ENCODE results near the gene PRPF8. TPM values are rescaled to one million over a fixed set of nuclear protein-coding genes. Genes with fewer than 3 reads are reported as not detected.
A peak's percentile ranks its signal among the peaks of the same experiment; 100 is the strongest.

The PRPF8 gene
- total RNA-seq, 1 donor from 2014 or later, result 57.7 TPM

- FAIRE-seq (no peak), DNase-seq (ENCODE audit: low read depth) (no peak)
These were observed 49.6 kb downstream of the PRPF8 start for GRCh38 chr17:1634841-1635650.

GRCh38 chr17:1630662-1631061, 54.0 kb downstream of the PRPF8 start:
- DNase-seq (ENCODE audit: low read depth), result no peak
- FAIRE-seq, result no peak
- no peak for TF ChIP-seq CTCF (IDR thresholded peaks at IDR 0.05; ENCODE audit: insufficient read depth, low read length, severe bottlenecking)

More at GRCh38 chr17:1634841-1635650, 49.6 kb downstream of the PRPF8 start:
- TF ChIP-seq CTCF (IDR thresholded peaks at IDR 0.05; ENCODE audit: insufficient read depth, low read length, severe bottlenecking), result no peak
- Histone ChIP-seq H3K27me3 (ENCODE audit: control insufficient read depth, insufficient read depth, low read length) (no peaks in the 10 kb centered on the region), H3K4me3 (ENCODE audit: low read depth, low read length) (no peak overlapping the region), H3K36me3 (ENCODE audit: control insufficient read depth, insufficient read depth, low read length) (no peaks in the 10 kb centered on the region)

GRCh38 chr17:1629504-1630310, 55.0 kb downstream of the PRPF8 start:
- FAIRE-seq (no peak), DNase-seq (ENCODE audit: low read depth) (peak; percentile 49)
- Histone ChIP-seq H3K4me3 (ENCODE audit: low read depth, low read length) (peak overlapping the region; percentile 97), H3K27me3 (ENCODE audit: control insufficient read depth, insufficient read depth, low read length) (no peaks in the 10 kb centered on the region), H3K36me3 (ENCODE audit: control insufficient read depth, insufficient read depth, low read length) (peaks cover 6% of the 10 kb centered on the region)
- peak; percentile 86 for TF ChIP-seq CTCF (IDR thresholded peaks at IDR 0.05; ENCODE audit: insufficient read depth, low read length, severe bottlenecking)

More at GRCh38 chr17:1630662-1631061, 54.0 kb downstream of the PRPF8 start:
- no peak overlapping the region for H3K4me3 ChIP-seq (ENCODE audit: low read depth, low read length)
- H3K36me3 ChIP-seq (ENCODE audit: control insufficient read depth, insufficient read depth, low read length), result peaks cover 2% of the 10 kb centered on the region
- no peaks in the 10 kb centered on the region for H3K27me3 ChIP-seq (ENCODE audit: control insufficient read depth, insufficient read depth, low read length)

- Histone ChIP-seq H3K36me3 (ENCODE audit: control insufficient read depth, insufficient read depth, low read length) (peaks cover 6% of the 10 kb centered on the region), H3K27me3 (ENCODE audit: control insufficient read depth, insufficient read depth, low read length) (no peaks in the 10 kb centered on the region), H3K4me3 (ENCODE audit: low read depth, low read length) (peak overlapping the region; percentile 97)
- TF ChIP-seq CTCF (IDR thresholded peaks at IDR 0.05; ENCODE audit: insufficient read depth, low read length, severe bottlenecking), result peak; percentile 9
- DNase-seq (ENCODE audit: low read depth) (peak; percentile 70), FAIRE-seq (no peak)
These were observed 55.7 kb downstream of the PRPF8 start for GRCh38 chr17:1628856-1629503.

GRCh38 chr17:1627982-1628855, 56.4 kb downstream of the PRPF8 start, which contains the start of gene SLC43A2:
TSS of gene SLC43A2 (minus strand) at chr17:1628834. CDS start at chr17:1627874, 960 bp downstream.
- no peak for TF ChIP-seq CTCF (IDR thresholded peaks at IDR 0.05; ENCODE audit: insufficient read depth, low read length, severe bottlenecking)
- DNase-seq (ENCODE audit: low read depth) (peak; percentile 52), FAIRE-seq (no peak)
- H3K27me3 ChIP-seq (ENCODE audit: control insufficient read depth, insufficient read depth, low read length), result no peaks in the 10 kb centered on the region
- H3K4me3 ChIP-seq (ENCODE audit: low read depth, low read length), result peak within 1 kb of the TSS; percentile 97
- peaks cover 6% of the 10 kb centered on the region for H3K36me3 ChIP-seq (ENCODE audit: control insufficient read depth, insufficient read depth, low read length)
